B cell (primary cell): Measurements from ENCODE around the gene ERP27. TPM values are rescaled to one million over a fixed set of nuclear protein-coding genes. Genes with fewer than 3 reads are reported as not detected.
A peak's percentile ranks its signal among the peaks of the same experiment; 100 is the strongest.

Source experiments
- ATAC-seq: fragments of 200-7000 bp; cut with Tn5 transposase; one replicate; pipeline ENCODE4 v1.10.0; 2021; ENCODE audit warnings: low read depth, mild to moderate bottlenecking, moderate number of reproducible peaks, moderate library complexity
- CTCF ChIA-PET: fragments of 350-600 bp; sonication (Branson Sonifier 250); formaldehyde crosslinking; loops from one replicate; lab custom pipeline; 2021; ENCODE audit warnings: antibody characterized with exemption, inconsistent platforms; lab: Charles Lee
- POLR2A ChIA-PET: fragments of 350-600 bp; sonication (Branson Sonifier 250); formaldehyde crosslinking; loops from one replicate; lab custom pipeline; 2021; ENCODE audit warnings: antibody characterized with exemption; lab: Charles Lee
- DNase-seq: peaks from one replicate; pipeline ENCODE4 v3.0.0; 2013
- H2AFZ ChIP-seq: 2 replicates; pipeline ENCODE4 v1.6.1; 2012; ENCODE audit warnings: mild to moderate bottlenecking, low read depth, low read length; ENCODE audit not compliant: insufficient read depth, poor library complexity, severe bottlenecking
- H3K27ac ChIP-seq, 2 donors: 1 replicate in 1 of 2; 2 replicates in 1 of 2; pipeline ENCODE4 v1.5.1; 2012 to 2013; ENCODE audit warnings: low read length in 2 of 2, mild to moderate bottlenecking in 2 of 2, moderate library complexity in 1 of 2
- H3K27me3 ChIP-seq, 4 experiments: fragments of 200-600 bp in 1 of 4; sonication (generic) in 1 of 4; replicated peaks in 1 of 4; 1 replicate in 2 of 4; 2 replicates in 2 of 4; pipeline versions ENCODE4 v1.6.1 to v1.7.0; 2013 to 2016; ENCODE audit warnings: low read length in 3 of 4, mild to moderate bottlenecking in 2 of 4, mixed read lengths in 1 of 4, moderate library complexity in 1 of 4; ENCODE audit not compliant: insufficient read depth in 4 of 4, control insufficient read depth in 3 of 4; ENCODE audit errors: control extremely low read depth in 1 of 4
- H3K36me3 ChIP-seq, 2 experiments: replicated peaks in 1 of 2; 1 replicate in 1 of 2; 2 replicates in 1 of 2; pipeline versions ENCODE4 v1.6.1 to v1.7.1; 2013; ENCODE audit warnings: low read length in 1 of 2; ENCODE audit not compliant: insufficient read depth in 2 of 2, control insufficient read depth in 1 of 2; ENCODE audit errors: control extremely low read depth in 1 of 2, extremely low read depth in 1 of 2
- H3K4me1 ChIP-seq, 2 donors: fragments of 200-600 bp in 1 of 2; sonication (generic) in 1 of 2; 1 replicate in 1 of 2; 2 replicates in 1 of 2; pipeline versions ENCODE4 v1.5.1 to v1.6.1; 2013 to 2017; ENCODE audit warnings: low read length in 2 of 2; ENCODE audit not compliant: control insufficient read depth in 2 of 2, insufficient read depth in 2 of 2
- H3K4me2 ChIP-seq: replicated peaks from 2 replicates; pipeline ENCODE3; 2012; ENCODE audit warnings: mild to moderate bottlenecking, low read depth, low read length; ENCODE audit not compliant: poor library complexity, severe bottlenecking
- H3K4me3 ChIP-seq, 5 experiments: fragments of 200-600 bp in 1 of 5; sonication (generic) in 1 of 5; 1 replicate in 3 of 5; 2 replicates in 2 of 5; pipeline versions ENCODE4 v1.5.1 to v1.7.0; 2011 to 2016; ENCODE audit warnings: low read length in 4 of 5, mild to moderate bottlenecking in 4 of 5, low read depth in 2 of 5, control low read depth in 1 of 5, moderate library complexity in 1 of 5; ENCODE audit not compliant: insufficient read depth in 1 of 5; ENCODE audit errors: control extremely low read depth in 1 of 5, extremely low read depth in 1 of 5
- H3K79me2 ChIP-seq: fragments of 200-600 bp; sonication (generic); one replicate; pipeline ENCODE4 v1.6.0; 2016; ENCODE audit warnings: low read length; ENCODE audit not compliant: control insufficient read depth, insufficient read depth
- H3K9ac ChIP-seq: fragments of 200-600 bp; sonication (generic); 2 replicates; pipeline ENCODE4 v1.6.1; 2017; ENCODE audit warnings: mild to moderate bottlenecking, low read length, moderate library complexity
- H3K9me3 ChIP-seq, 3 donors: one replicate each; pipeline versions ENCODE4 v1.6.1 to v1.7.1; 2013; ENCODE audit warnings: low read length in 2 of 3; ENCODE audit not compliant: control insufficient read depth in 2 of 3, insufficient read depth in 1 of 3; ENCODE audit errors: control extremely low read depth in 1 of 3
- H4K20me1 ChIP-seq: 2 replicates; pipeline ENCODE4 v1.6.0; 2012; ENCODE audit warnings: mild to moderate bottlenecking, low read length; ENCODE audit not compliant: insufficient read depth, control insufficient read depth, poor library complexity, severe bottlenecking
- H3K27ac Mint-ChIP-seq: one replicate; pipeline ENCODE4 v1.8.0; 2021; ENCODE audit warnings: mixed read lengths
- H3K27me3 Mint-ChIP-seq: one replicate; pipeline ENCODE4 v1.8.0; 2021; ENCODE audit warnings: mixed read lengths
- H3K4me1 Mint-ChIP-seq: one replicate; pipeline ENCODE4 v1.8.0; 2021; ENCODE audit warnings: mixed read lengths
- H3K4me3 Mint-ChIP-seq: one replicate; pipeline ENCODE4 v1.8.0; 2021; ENCODE audit warnings: mixed read lengths
- H3K9me3 Mint-ChIP-seq: one replicate; pipeline ENCODE4 v1.8.0; 2022; ENCODE audit warnings: mixed read lengths; ENCODE audit not compliant: insufficient read depth
- CTCF ChIP-seq: fragments of 200-600 bp; IDR thresholded peaks from one replicate; pipeline ENCODE4 v1.8.0; 2022; ENCODE audit warnings: antibody characterized with exemption, mild to moderate bottlenecking
- EZH2 ChIP-seq: IDR thresholded peaks from 2 replicates; pipeline ENCODE4 v1.6.1; 2012; ENCODE audit warnings: borderline replicate concordance, low read depth, mild to moderate bottlenecking, moderate library complexity, low read length; ENCODE audit not compliant: insufficient read depth, poor library complexity, severe bottlenecking
- WGBS: methylation state at CpG from one replicate; pipeline ENCODE4 v1.1.5; 2013; ENCODE audit warnings: missing lambda C conversion rate; ENCODE audit not compliant: insufficient coverage; 5-methylcytosine and 5-hydroxymethylcytosine counted together
- intact Hi-C: fragments of 100-400 bp; cut with micrococcal nuclease; formaldehyde crosslinking; loops from one replicate; pipeline ENCODE4 v1.10.0; 2022
- polyA minus RNA-seq: library from RNA; depleted of rRNA, polyadenylated mRNA; stranded (reverse); fragments of >200 nt; gene quantifications from 2 replicates; pipeline ENCODE4 v1.2.3, GENCODE V29; 2012
- polyA plus RNA-seq: library from polyadenylated mRNA; depleted of rRNA; stranded (reverse); fragments of >200 nt; gene quantifications from 2 replicates; pipeline ENCODE4 v1.2.3, GENCODE V29; 2012
- total RNA-seq, 2 donors: library from RNA; stranded (reverse); fragments of 120-200 nt in 1 of 2; gene quantifications; 1 replicate in 1 of 2; 2 replicates in 1 of 2; pipeline versions ENCODE4 v1.2.3 to v1.2.4, GENCODE V29; 2013 to 2022

Gene ERP27
- 9.0 and 12.4 TPM in 2 replicates for total RNA-seq
- 6.2 TPM for total RNA-seq (2013)
- polyA plus RNA-seq, result 6.2 and 7.8 TPM in 2 replicates
- polyA minus RNA-seq, result 2.5 and 5.0 TPM in 2 replicates

- TF ChIP-seq EZH2, result no peak
- TF ChIP-seq CTCF, result no peak
- peaks cover 28% of the 10 kb centered on the region for H3K4me1 Mint-ChIP-seq
- H3K27me3 Mint-ChIP-seq, result no peaks in the 10 kb centered on the region
- CTCF ChIA-PET, result interaction anchor here (0.6 to 4.9 kb wide), 8 partner anchors 9 to 93 kb away, joined by 3 to 60 read pairs (median 6); no protein-coding TSS in a partner anchor
- H3K4me3 ChIP-seq, result no peak within 1 kb of the TSS
- intact Hi-C loops, result no loop called here
- H3K27ac ChIP-seq, result peak within 1 kb of the TSS; percentile 22 to 82
- no peak within 1 kb of the TSS for H3K9ac ChIP-seq
- H3K9me3 ChIP-seq, result peaks cover 0 to 8% (median 0%) of the 10 kb centered on the region in 3 donors
- POLR2A ChIA-PET, result no interaction called here
- H3K9me3 Mint-ChIP-seq, result peaks cover 2% of the 10 kb centered on the region
- no CpG with 5 or more reads among the region's 3 CpGs for WGBS
- H3K27ac Mint-ChIP-seq, result peak within 1 kb of the TSS; percentile 72
- no peak within 1 kb of the TSS for H2AFZ ChIP-seq
- no peaks in the 10 kb centered on the region for H3K27me3 ChIP-seq
- H3K4me1 ChIP-seq, result peaks cover 11 to 19% of the 10 kb centered on the region in 2 donors
- H3K4me2 ChIP-seq, result no peak within 1 kb of the TSS
- peaks cover 22% of the 10 kb centered on the region for H3K79me2 ChIP-seq
- H3K4me3 Mint-ChIP-seq, result no peak within 1 kb of the TSS
- peaks cover 13% of the 10 kb centered on the region for H4K20me1 ChIP-seq
- H3K36me3 ChIP-seq, result peaks cover 12 to 60% of the 10 kb centered on the region in 2 experiments
- ATAC-seq (no peak), DNase-seq (no peak)
These were observed at the start of gene ERP27 for GRCh38 chr12:14938301-14938700. Gene ERP27, minus strand, starts transcription at chr12:14938537. Its CDS starts 29 bp downstream, at chr12:14938508.

GRCh38 chr12:14988035-14988434, 49.7 kb upstream of the ERP27 start:
- ChIA-PET POLR2A (no interaction called here), CTCF (interaction anchor here (1.0 to 3.4 kb wide), 2 partner anchors 25 to 141 kb away, joined by 3 to 22 read pairs; no protein-coding TSS in a partner anchor)
- Mint-ChIP-seq H3K4me1 (peaks cover 59% of the 10 kb centered on the region), H3K27ac (peak overlapping the region; percentile 69), H3K9me3 (peaks cover 3% of the 10 kb centered on the region), H3K27me3 (no peaks in the 10 kb centered on the region), H3K4me3 (no peak overlapping the region)
- Histone ChIP-seq H3K9me3 (peaks cover 0 to 5% (median 0%) of the 10 kb centered on the region in 3 donors), H3K9ac (no peak overlapping the region), H3K27ac (no peak overlapping the region), H3K4me1 (peaks cover 39 to 42% of the 10 kb centered on the region in 2 donors), H3K36me3 (no peaks in the 10 kb centered on the region), H3K79me2 (peaks cover 22% of the 10 kb centered on the region), H3K4me2 (no peak overlapping the region), H3K4me3 (no peak overlapping the region), H4K20me1 (no peaks in the 10 kb centered on the region), H2AFZ (no peak overlapping the region), H3K27me3 (no peaks in the 10 kb centered on the region)
- 57% methylated on average over 2 of the region's 3 CpGs for WGBS
- TF ChIP-seq CTCF, result no peak
- TF ChIP-seq EZH2, result no peak
- ATAC-seq, result no peak
- no peak for DNase-seq
- intact Hi-C loops, result no loop called here
